ENCODE measurements around the gene SPAM1.
"Not testable (repeated sequence)": the region's sequence is repeated elsewhere in the genome, so short reads cannot be mapped to it uniquely, and the experiment has no call there.

The SPAM1 gene

GRCh38 chr7:123924941-123925340, at the start of gene SPAM1:
TSS of gene SPAM1 (plus strand) at chr7:123925241. CDS start at chr7:123953571, 28,330 bp downstream.
- no peak for DNase-seq

GRCh38 chr7:123876557-123877256, 48.3 kb upstream of the SPAM1 start:
- no peak for DNase-seq

- no peak for DNase-seq
Observed at GRCh38 chr7:123879628-123880027, 45.4 kb upstream of the SPAM1 start.

- no peak for DNase-seq
Observed at GRCh38 chr7:123881300-123881699, 43.7 kb upstream of the SPAM1 start.

- no peak for DNase-seq
Observed at GRCh38 chr7:123883154-123883553, 41.9 kb upstream of the SPAM1 start.

GRCh38 chr7:123888192-123888591, 36.8 kb upstream of the SPAM1 start:
- DNase-seq, result no peak

- not testable (repeated sequence) for DNase-seq
Observed at GRCh38 chr7:123894753-123895152, 30.3 kb upstream of the SPAM1 start.

GRCh38 chr7:123901101-123901500, 23.9 kb upstream of the SPAM1 start:
- no peak for DNase-seq

- DNase-seq, result no peak
Observed at GRCh38 chr7:123905714-123906113, 19.3 kb upstream of the SPAM1 start.

GRCh38 chr7:123916240-123916724, 8.8 kb upstream of the SPAM1 start:
- no peak for DNase-seq

GRCh38 chr7:123917878-123918277, 7.2 kb upstream of the SPAM1 start:
- DNase-seq, result no peak

GRCh38 chr7:123918309-123918708, 6.7 kb upstream of the SPAM1 start:
- DNase-seq, result no peak

- no peak for DNase-seq
Observed at GRCh38 chr7:123923599-123923998, 1.4 kb upstream of the SPAM1 start.

- DNase-seq, result no peak
Observed at GRCh38 chr7:123929107-123929506, 4.1 kb downstream of the SPAM1 start.

GRCh38 chr7:123929655-123930054, 4.6 kb downstream of the SPAM1 start:
- DNase-seq, result no peak

- no peak for DNase-seq
Observed at GRCh38 chr7:123935436-123936381, 10.7 kb downstream of the SPAM1 start.

GRCh38 chr7:123936388-123936787, 11.3 kb downstream of the SPAM1 start:
- no peak for DNase-seq

GRCh38 chr7:123939784-123940183, 14.7 kb downstream of the SPAM1 start:
- DNase-seq, result no peak

- no peak for DNase-seq
Observed at GRCh38 chr7:123941391-123942180, 16.5 kb downstream of the SPAM1 start.

- DNase-seq, result no peak
Observed at GRCh38 chr7:123944395-123944794, 19.4 kb downstream of the SPAM1 start.

GRCh38 chr7:123945938-123946337, 20.9 kb downstream of the SPAM1 start:
- no peak for DNase-seq

GRCh38 chr7:123948136-123948535, 23.1 kb downstream of the SPAM1 start:
- DNase-seq, result no peak

GRCh38 chr7:123958186-123958703, 33.2 kb downstream of the SPAM1 start:
- no peak for DNase-seq
